HG03280 (cell line): ENCODE results near the gene SHISAL1.
"Not testable (repeated sequence)": the region's sequence is repeated elsewhere in the genome, so short reads cannot be mapped to it uniquely, and the experiment has no call there.

Source experiments
- ATAC-seq: cut with Tn5 transposase; IDR thresholded peaks from one replicate; pipeline ENCODE4 v1.9.1; 2021; ENCODE audit warnings: mild to moderate bottlenecking, moderate library complexity; ENCODE audit not compliant: unreplicated experiment

SHISAL1 gene

GRCh38 chr22:44244265-44244822, 68.4 kb downstream of the SHISAL1 start:
- no peak for ATAC-seq

- ATAC-seq, result no peak
These were observed 69.0 kb downstream of the SHISAL1 start for GRCh38 chr22:44243761-44244160.

- no peak for ATAC-seq
These were observed 69.6 kb downstream of the SHISAL1 start for GRCh38 chr22:44242946-44243724.

- ATAC-seq, result not testable (repeated sequence)
These were observed 71.6 kb downstream of the SHISAL1 start for GRCh38 chr22:44241121-44241520.

GRCh38 chr22:44237290-44237689, 75.5 kb downstream of the SHISAL1 start:
- ATAC-seq, result no peak

GRCh38 chr22:44234372-44234771, 78.4 kb downstream of the SHISAL1 start:
- not testable (repeated sequence) for ATAC-seq

GRCh38 chr22:44231233-44231632, 81.5 kb downstream of the SHISAL1 start:
- no peak for ATAC-seq

- ATAC-seq, result no peak
These were observed 82.9 kb downstream of the SHISAL1 start for GRCh38 chr22:44229809-44230208.

GRCh38 chr22:44229331-44229730, 83.4 kb downstream of the SHISAL1 start:
- ATAC-seq, result no peak

- no peak for ATAC-seq
These were observed 86.9 kb downstream of the SHISAL1 start for GRCh38 chr22:44225812-44226211.

GRCh38 chr22:44225091-44225689, 87.6 kb downstream of the SHISAL1 start:
- ATAC-seq, result no peak

GRCh38 chr22:44224166-44224565, 88.6 kb downstream of the SHISAL1 start:
- ATAC-seq, result no peak

GRCh38 chr22:44221710-44222475, 90.9 kb downstream of the SHISAL1 start:
- no peak for ATAC-seq

GRCh38 chr22:44220727-44221680, 91.7 kb downstream of the SHISAL1 start:
- ATAC-seq, result no peak

GRCh38 chr22:44219101-44219870, 93.5 kb downstream of the SHISAL1 start:
- ATAC-seq, result no peak

GRCh38 chr22:44218071-44218470, 94.7 kb downstream of the SHISAL1 start:
- ATAC-seq, result no peak

- no peak for ATAC-seq
These were observed 95.4 kb downstream of the SHISAL1 start for GRCh38 chr22:44217346-44217745.

- no peak for ATAC-seq
These were observed 97.5 kb downstream of the SHISAL1 start for GRCh38 chr22:44215287-44215686.

GRCh38 chr22:44214764-44215163, 98.0 kb downstream of the SHISAL1 start:
- ATAC-seq, result no peak

GRCh38 chr22:44214187-44214586, 98.6 kb downstream of the SHISAL1 start:
- no peak for ATAC-seq
